Measurements from ENCODE around the gene RGS16. TPM values are rescaled to one million over a fixed set of nuclear protein-coding genes. Genes with fewer than 3 reads are reported as not detected.

RGS16 gene
- total and polyA plus RNA-seq, 2 donors (not counting 3 experiments of a cell fraction or from before 2014, with no cell fraction given): not detected

GRCh38 chr1:182650678-182651338, 46.6 kb upstream of the RGS16 start:
- ChIA-PET CTCF (no interaction called here), POLR2A (no interaction called here)
- no peak overlapping the region for H3K4me3 ChIP-seq (replicated peaks in 1 of 3; ENCODE audit: insufficient read depth in 1 of 3, low read depth in 1 of 3, low read length in 3 of 3)
- H3K27me3 ChIP-seq (ENCODE audit: control insufficient read depth in 2 of 2, insufficient read depth in 2 of 2, low read length in 2 of 2): no peaks in the 10 kb centered on the region
- no peak overlapping the region for H3K27ac ChIP-seq (ENCODE audit: insufficient read depth, low read depth, low read length)
- intact Hi-C loops (cut with micrococcal nuclease) (no loop called here), dilution Hi-C loops (cut with MboI; ENCODE audit: extremely low pct_ligation_motif_present, low sequenced_read_pairs) (no loop called here)
- FAIRE-seq (no peak), DNase-seq (ENCODE audit: low read depth, low spot score) (no peak)
- H3K4me1 ChIP-seq (ENCODE audit: control insufficient read depth, extremely low read depth, insufficient read depth, low read length): no peaks in the 10 kb centered on the region
- H3K79me2 ChIP-seq (ENCODE audit: control insufficient read depth, insufficient read depth, low read length): no peaks in the 10 kb centered on the region
- no peaks in the 10 kb centered on the region for H4K20me1 ChIP-seq (replicated peaks; ENCODE audit: control insufficient read depth, extremely low read depth, insufficient read depth, low read length)
- TF ChIP-seq EZH2 (IDR thresholded peaks at IDR 0.05; ENCODE audit: borderline replicate concordance, low read depth, low read length, severe bottlenecking): no peak
- TF ChIP-seq MYC (IDR thresholded peaks at IDR 0.05; ENCODE audit: low read depth, low read length): no peak
- TF ChIP-seq JUN (IDR thresholded peaks at IDR 0.05; ENCODE audit: borderline replicate concordance, insufficient read depth, insufficient read length, low read depth): no peak
- TF ChIP-seq CTCF (IDR thresholded peaks at IDR 0.05; ENCODE audit: extremely low read depth in 1 of 2, insufficient read depth in 1 of 2, low read depth in 1 of 2, low read length in 2 of 2): no peak
- no peak for TF ChIP-seq POLR2A (IDR thresholded peaks at IDR 0.05; ENCODE audit: low read depth, low read length)
- no peak for TF ChIP-seq POLR2AphosphoS5 (IDR thresholded peaks at IDR 0.05; ENCODE audit: insufficient read depth, low read depth, low read length)
- TF ChIP-seq GATA2 (IDR thresholded peaks at IDR 0.05; ENCODE audit: insufficient read depth, insufficient read length, low read depth, low read length): no peak
- TF ChIP-seq FOS (IDR thresholded peaks at IDR 0.05; ENCODE audit: borderline replicate concordance, insufficient read depth, low read length): no peak
- TF ChIP-seq MAX (IDR thresholded peaks at IDR 0.05; ENCODE audit: insufficient read depth, insufficient read length): no peak
- no peaks in the 10 kb centered on the region for H3K36me3 ChIP-seq (ENCODE audit: control insufficient read depth in 2 of 2, extremely low read depth in 1 of 2, insufficient read depth in 2 of 2, low read length in 2 of 2)
- no peak overlapping the region for H2AFZ ChIP-seq (ENCODE audit: low read depth, low read length)
- H3K4me2 ChIP-seq (ENCODE audit: insufficient read depth, low read length): no peak overlapping the region
- H3K9me3 ChIP-seq (replicated peaks; ENCODE audit: control insufficient read depth, insufficient read depth, low read length): no peaks in the 10 kb centered on the region
- no TSS peak for BruUV-seq (replicated peaks)
- no peaks in the 10 kb centered on the region for H3K9me1 ChIP-seq (replicated peaks; ENCODE audit: control insufficient read depth, extremely low read depth, insufficient read depth, low read length)
- H3K9ac ChIP-seq (replicated peaks; ENCODE audit: extremely low read depth, insufficient read depth, low read length): no peak overlapping the region
